Measurements from ENCODE around the gene PTCSC3. TPM values are rescaled to one million over a fixed set of nuclear protein-coding genes. Genes with fewer than 3 reads are reported as not detected.

The PTCSC3 gene
- total and polyA plus RNA-seq, 5 donors from 2014 or later = not detected

GRCh38 chr14:36217027-36217426, 40.5 kb upstream of the PTCSC3 start:
- H3K27ac ChIP-seq (ENCODE audit: insufficient read depth, low read length, poor library complexity, severe bottlenecking) = no peak overlapping the region
- ATAC-seq (ENCODE audit: low read depth in 2 of 2) (no peak), DNase-seq (no peak)
- H3K27me3 ChIP-seq (ENCODE audit: control insufficient read depth, insufficient read depth, low read length) = peaks cover 2% of the 10 kb centered on the region
- peaks cover 11% of the 10 kb centered on the region for H3K27me3 Mint-ChIP-seq
- H3K4me3 Mint-ChIP-seq = no peak overlapping the region
- H3K9me3 ChIP-seq (ENCODE audit: control insufficient read depth in 2 of 2, low read length in 2 of 2) = no peaks in the 10 kb centered on the region
- H3K27ac Mint-ChIP-seq = no peak overlapping the region
- no peaks in the 10 kb centered on the region for H3K36me3 Mint-ChIP-seq
- H3K9me3 Mint-ChIP-seq = no peaks in the 10 kb centered on the region
- no peaks in the 10 kb centered on the region for H3K4me1 ChIP-seq (ENCODE audit: control insufficient read depth, insufficient read depth, low read length, poor library complexity, severe bottlenecking)
- no peak overlapping the region for H3K4me3 ChIP-seq (ENCODE audit: low read depth, low read length)
- no peaks in the 10 kb centered on the region for H3K4me1 Mint-ChIP-seq
- no peaks in the 10 kb centered on the region for H3K36me3 ChIP-seq (ENCODE audit: control insufficient read depth, insufficient read depth, low read length)

GRCh38 chr14:36215217-36215598, 38.7 kb upstream of the PTCSC3 start:
- no peak for DNase-seq
- H3K27me3 Mint-ChIP-seq = peaks cover 11% of the 10 kb centered on the region
- no peak overlapping the region for H3K4me3 Mint-ChIP-seq
- ATAC-seq (ENCODE audit: low read depth in 2 of 2) = no peak
- no peaks in the 10 kb centered on the region for H3K4me1 Mint-ChIP-seq
- Histone ChIP-seq H3K4me1 (ENCODE audit: control insufficient read depth, insufficient read depth, low read length, poor library complexity, severe bottlenecking) (no peaks in the 10 kb centered on the region), H3K36me3 (ENCODE audit: control insufficient read depth, insufficient read depth, low read length) (no peaks in the 10 kb centered on the region), H3K27me3 (ENCODE audit: control insufficient read depth, insufficient read depth, low read length) (peaks cover 2% of the 10 kb centered on the region), H3K27ac (ENCODE audit: insufficient read depth, low read length, poor library complexity, severe bottlenecking) (no peak overlapping the region), H3K4me3 (ENCODE audit: low read depth, low read length) (no peak overlapping the region), H3K9me3 (ENCODE audit: control insufficient read depth in 2 of 2, low read length in 2 of 2) (no peaks in the 10 kb centered on the region)
- H3K27ac Mint-ChIP-seq = no peak overlapping the region
- H3K9me3 Mint-ChIP-seq = peaks cover 0 to 2% (median 0%) of the 10 kb centered on the region in 7 donors
- no peaks in the 10 kb centered on the region for H3K36me3 Mint-ChIP-seq

- Histone ChIP-seq H3K4me3 (ENCODE audit: low read depth, low read length) (no peak overlapping the region), H3K4me1 (ENCODE audit: control insufficient read depth, insufficient read depth, low read length, poor library complexity, severe bottlenecking) (no peaks in the 10 kb centered on the region), H3K36me3 (ENCODE audit: control insufficient read depth, insufficient read depth, low read length) (no peaks in the 10 kb centered on the region), H3K27ac (ENCODE audit: insufficient read depth, low read length, poor library complexity, severe bottlenecking) (no peak overlapping the region), H3K27me3 (ENCODE audit: control insufficient read depth, insufficient read depth, low read length) (peaks cover 2% of the 10 kb centered on the region), H3K9me3 (ENCODE audit: control insufficient read depth in 2 of 2, low read length in 2 of 2) (no peaks in the 10 kb centered on the region)
- no peak for ATAC-seq (ENCODE audit: low read depth in 2 of 2)
- no peak for DNase-seq
- H3K27ac Mint-ChIP-seq = no peak overlapping the region
- H3K36me3 Mint-ChIP-seq = no peaks in the 10 kb centered on the region
- H3K27me3 Mint-ChIP-seq = peaks cover 15% of the 10 kb centered on the region
- peaks cover 0 to 2% (median 0%) of the 10 kb centered on the region in 7 donors for H3K9me3 Mint-ChIP-seq
- H3K4me1 Mint-ChIP-seq = no peaks in the 10 kb centered on the region
- H3K4me3 Mint-ChIP-seq = no peak overlapping the region
Measured at GRCh38 chr14:36214476-36215216, 38.1 kb upstream of the PTCSC3 start.

GRCh38 chr14:36212987-36213386, 36.5 kb upstream of the PTCSC3 start:
- Histone ChIP-seq H3K36me3 (ENCODE audit: control insufficient read depth, insufficient read depth, low read length) (no peaks in the 10 kb centered on the region), H3K27me3 (ENCODE audit: control insufficient read depth, insufficient read depth, low read length) (peaks cover 2% of the 10 kb centered on the region), H3K27ac (ENCODE audit: insufficient read depth, low read length, poor library complexity, severe bottlenecking) (no peak overlapping the region), H3K4me3 (ENCODE audit: low read depth, low read length) (no peak overlapping the region), H3K9me3 (ENCODE audit: control insufficient read depth in 2 of 2, low read length in 2 of 2) (no peaks in the 10 kb centered on the region), H3K4me1 (ENCODE audit: control insufficient read depth, insufficient read depth, low read length, poor library complexity, severe bottlenecking) (no peaks in the 10 kb centered on the region)
- Mint-ChIP-seq H3K27me3 (peaks cover 17% of the 10 kb centered on the region), H3K4me3 (no peak overlapping the region), H3K4me1 (no peaks in the 10 kb centered on the region), H3K27ac (no peak overlapping the region), H3K36me3 (no peaks in the 10 kb centered on the region), H3K9me3 (peaks cover 0 to 2% (median 0%) of the 10 kb centered on the region in 7 donors)
- DNase-seq = no peak
- no peak for ATAC-seq (ENCODE audit: low read depth in 2 of 2)

GRCh38 chr14:36212577-36212976, 36.1 kb upstream of the PTCSC3 start:
- Mint-ChIP-seq H3K36me3 (no peaks in the 10 kb centered on the region), H3K27me3 (peaks cover 17% of the 10 kb centered on the region), H3K4me3 (no peak overlapping the region), H3K4me1 (no peaks in the 10 kb centered on the region), H3K27ac (no peak overlapping the region), H3K9me3 (peaks cover 0 to 2% (median 0%) of the 10 kb centered on the region in 7 donors)
- Histone ChIP-seq H3K4me3 (ENCODE audit: low read depth, low read length) (no peak overlapping the region), H3K4me1 (ENCODE audit: control insufficient read depth, insufficient read depth, low read length, poor library complexity, severe bottlenecking) (no peaks in the 10 kb centered on the region), H3K27ac (ENCODE audit: insufficient read depth, low read length, poor library complexity, severe bottlenecking) (no peak overlapping the region), H3K9me3 (ENCODE audit: control insufficient read depth in 2 of 2, low read length in 2 of 2) (no peaks in the 10 kb centered on the region), H3K36me3 (ENCODE audit: control insufficient read depth, insufficient read depth, low read length) (no peaks in the 10 kb centered on the region), H3K27me3 (ENCODE audit: control insufficient read depth, insufficient read depth, low read length) (peaks cover under 1% of the 10 kb centered on the region)
- DNase-seq (no peak), ATAC-seq (ENCODE audit: low read depth in 2 of 2) (no peak)

- H3K4me3 Mint-ChIP-seq = no peak overlapping the region
- no peaks in the 10 kb centered on the region for H3K4me1 Mint-ChIP-seq
- no peaks in the 10 kb centered on the region for H3K9me3 ChIP-seq (ENCODE audit: control insufficient read depth in 2 of 2, low read length in 2 of 2)
- DNase-seq (no peak), ATAC-seq (ENCODE audit: low read depth in 2 of 2) (no peak)
- H3K27ac Mint-ChIP-seq = no peak overlapping the region
- H3K27ac ChIP-seq (ENCODE audit: insufficient read depth, low read length, poor library complexity, severe bottlenecking) = no peak overlapping the region
- H3K4me1 ChIP-seq (ENCODE audit: control insufficient read depth, insufficient read depth, low read length, poor library complexity, severe bottlenecking) = no peaks in the 10 kb centered on the region
- no peaks in the 10 kb centered on the region for H3K36me3 ChIP-seq (ENCODE audit: control insufficient read depth, insufficient read depth, low read length)
- no peaks in the 10 kb centered on the region for H3K36me3 Mint-ChIP-seq
- H3K27me3 Mint-ChIP-seq = peaks cover 10% of the 10 kb centered on the region
- H3K27me3 ChIP-seq (ENCODE audit: control insufficient read depth, insufficient read depth, low read length) = no peaks in the 10 kb centered on the region
- peaks cover 0 to 6% (median 0%) of the 10 kb centered on the region in 7 donors for H3K9me3 Mint-ChIP-seq
- H3K4me3 ChIP-seq (ENCODE audit: low read depth, low read length) = no peak overlapping the region
Measured at GRCh38 chr14:36208690-36209278, 32.3 kb upstream of the PTCSC3 start.

- Mint-ChIP-seq H3K4me3 (no peak overlapping the region), H3K9me3 (peaks cover 0 to 11% (median 0%) of the 10 kb centered on the region in 7 donors), H3K36me3 (no peaks in the 10 kb centered on the region), H3K4me1 (no peaks in the 10 kb centered on the region), H3K27ac (no peak overlapping the region), H3K27me3 (peaks cover 9% of the 10 kb centered on the region)
- Histone ChIP-seq H3K36me3 (ENCODE audit: control insufficient read depth, insufficient read depth, low read length) (no peaks in the 10 kb centered on the region), H3K4me3 (ENCODE audit: low read depth, low read length) (no peak overlapping the region), H3K9me3 (ENCODE audit: control insufficient read depth in 2 of 2, low read length in 2 of 2) (no peaks in the 10 kb centered on the region), H3K27ac (ENCODE audit: insufficient read depth, low read length, poor library complexity, severe bottlenecking) (no peak overlapping the region), H3K4me1 (ENCODE audit: control insufficient read depth, insufficient read depth, low read length, poor library complexity, severe bottlenecking) (no peaks in the 10 kb centered on the region), H3K27me3 (ENCODE audit: control insufficient read depth, insufficient read depth, low read length) (no peaks in the 10 kb centered on the region)
- no peak for DNase-seq
- no peak for ATAC-seq (ENCODE audit: low read depth in 2 of 2)
Measured at GRCh38 chr14:36207500-36207899, 31.0 kb upstream of the PTCSC3 start.

All from CD4-positive, CD25-positive, alpha-beta regulatory T cell (primary cell).